K562 (cell line): ENCODE results near the gene CD300A. TPM values are rescaled to one million over a fixed set of nuclear protein-coding genes. Genes with fewer than 3 reads are reported as not detected.

Experiments used
- ATAC-seq: fragments of 200-7000 bp; cut with Tn5 transposase; 3 replicates; pipeline ENCODE4 v1.9.1; 2020; ENCODE audit warnings: moderate library complexity
- BruUV-seq: library from RNA; stranded (reverse); fragments of 400-500 nt; replicated peaks from 2 replicates; lab custom pipeline; 2021; lab: Mats Ljungman, UMichigan
- CTCF ChIA-PET: fragments of 300-600 bp; formaldehyde crosslinking; extraction: SDS; loops from one replicate; lab custom pipeline; 2021; ENCODE audit warnings: low intra/inter-chr PET ratio; lab: Yijun Ruan, JAX
- POLR2A ChIA-PET: fragments of 300-600, 350-650 bp; sonication (Branson Sonifier 250); formaldehyde crosslinking; extraction: SDS; loops from one replicate; lab custom pipeline; 2021; ENCODE audit warnings: antibody characterized with exemption, inconsistent platforms; lab: Yijun Ruan, JAX
- DNase-seq, 4 experiments: peaks; one replicate each; pipeline versions ENCODE4 v3.0.0 to v3.0.0-alpha.2; 2011 to 2018; ENCODE audit warnings: low spot score in 3 of 4, mixed read lengths in 3 of 4; ENCODE audit errors: extremely low read depth in 1 of 4
- FAIRE-seq: peaks from 2 replicates; lab custom pipeline; 2011; peaks lifted over from hg19 to GRCh38; lab: Jason Lieb, UNC
- H2AFZ ChIP-seq: 2 replicates; pipeline ENCODE4 v1.6.0; 2011; ENCODE audit warnings: low read depth, low read length, control low read depth, inconsistent platforms
- H3K27ac ChIP-seq: fragments of 200-600 bp; 3 replicates; pipeline ENCODE4 v1.8.0; 2011; ENCODE audit warnings: low read depth, mild to moderate bottlenecking, control low read depth, inconsistent platforms, low read length, moderate library complexity, mixed read lengths; ENCODE audit errors: extremely low read depth
- H3K27me3 ChIP-seq, 2 experiments: fragments of 300-600 bp in 1 of 2; 2 replicates in 1 of 2; 3 replicates in 1 of 2; pipeline versions ENCODE4 v1.6.0 to v1.8.0; 2011; ENCODE audit warnings: inconsistent platforms in 2 of 2, low read length in 2 of 2, mild to moderate bottlenecking in 1 of 2, mixed read lengths in 1 of 2, moderate library complexity in 1 of 2; ENCODE audit not compliant: control insufficient read depth in 2 of 2, insufficient read depth in 2 of 2
- H3K36me3 ChIP-seq: fragments of 300-600 bp; 3 replicates; pipeline ENCODE4 v1.8.0; 2011; ENCODE audit warnings: mild to moderate bottlenecking, low read length, inconsistent platforms; ENCODE audit not compliant: control insufficient read depth, insufficient read depth
- H3K4me1 ChIP-seq, 2 experiments: fragments of 200-600 bp in 1 of 2; replicated peaks in 1 of 2; 2 replicates in 1 of 2; 3 replicates in 1 of 2; pipeline versions ENCODE4 v1.5.1 to v1.8.0; 2011; ENCODE audit warnings: inconsistent platforms in 2 of 2, low read length in 2 of 2, mild to moderate bottlenecking in 1 of 2, mixed read lengths in 1 of 2, moderate library complexity in 1 of 2; ENCODE audit not compliant: control insufficient read depth in 2 of 2, insufficient read depth in 2 of 2
- H3K4me2 ChIP-seq: 2 replicates; pipeline ENCODE4 v1.6.1; 2011; ENCODE audit warnings: low read length, control low read depth, inconsistent platforms, mixed read lengths; ENCODE audit not compliant: insufficient read depth
- H3K4me3 ChIP-seq: fragments of 200-600 bp; sonication (generic), shearing (Covaris generic); 2 replicates; pipeline ENCODE4 v1.5.1; 2016; ENCODE audit warnings: control low read depth, inconsistent platforms
- H3K79me2 ChIP-seq: fragments of 200-600 bp; 3 replicates; pipeline ENCODE4 v1.8.0; 2011; ENCODE audit warnings: low read length, inconsistent platforms; ENCODE audit not compliant: control insufficient read depth, insufficient read depth
- H3K9ac ChIP-seq, 2 experiments: 2 replicates each; pipeline versions ENCODE4 v1.6.0 to v1.6.1; 2011; ENCODE audit warnings: low read depth in 2 of 2, low read length in 2 of 2, control low read depth in 1 of 2, inconsistent platforms in 1 of 2, mild to moderate bottlenecking in 1 of 2, mixed read lengths in 1 of 2; ENCODE audit not compliant: insufficient read depth in 1 of 2
- H3K9me1 ChIP-seq: one replicate; pipeline ENCODE4 v1.6.0; 2011; ENCODE audit warnings: inconsistent platforms, mild to moderate bottlenecking, low read length, moderate library complexity; ENCODE audit not compliant: control insufficient read depth, insufficient read depth
- H3K9me3 ChIP-seq: replicated peaks from 2 replicates; pipeline ENCODE4 v1.5.1; 2011; ENCODE audit warnings: low read depth, low read length, inconsistent platforms; ENCODE audit not compliant: control insufficient read depth, insufficient read depth
- H4K20me1 ChIP-seq: replicated peaks from 2 replicates; pipeline ENCODE4 v1.6.1; 2011; ENCODE audit warnings: low read length, inconsistent platforms, mixed read lengths; ENCODE audit not compliant: control insufficient read depth, insufficient read depth
- CUX1 ChIP-seq: fragments of 200-800 bp; sonication (Bioruptor generic); IDR thresholded peaks from 2 replicates; pipeline ENCODE4 v1.6.1; 2016; ENCODE audit warnings: missing genetic modification characterization, missing compliant biosample characterization
- NBN ChIP-seq: fragments of 450-650 bp; IDR thresholded peaks from 2 replicates; pipeline ENCODE4 v1.6.1; 2016; ENCODE audit warnings: low read depth, mild to moderate bottlenecking
- NFRKB ChIP-seq: fragments of 450-650 bp; IDR thresholded peaks from 2 replicates; pipeline ENCODE4 v1.6.1; 2016; ENCODE audit warnings: low read depth
- SMAD3 ChIP-seq: fragments of 450-650 bp; formaldehyde crosslinking; conservative IDR thresholded peaks from 2 replicates; pipeline ENCODE4 v1.4.0; 2020; ENCODE audit warnings: mild to moderate bottlenecking
- ZFP1 ChIP-seq: fragments of 450-650 bp; formaldehyde crosslinking; IDR thresholded peaks from 2 replicates; pipeline ENCODE4 v1.4.0; 2020; ENCODE audit warnings: mild to moderate bottlenecking, mixed read lengths
- WGBS: fragments of 100-300 bp; shearing (Covaris generic); methylation state at CpG from one replicate; pipeline ENCODE4 v1.1.6; 2016; ENCODE audit warnings: low coverage, mixed read lengths; ENCODE audit not compliant: insufficient coverage; ENCODE audit errors: missing lambda C conversion rate; 5-methylcytosine and 5-hydroxymethylcytosine counted together
- in situ Hi-C: fragments of 300-500 bp; cut with MboI; formaldehyde crosslinking; loops from 4 replicates; pipeline ENCODE4 v1.15.0; 2018; ENCODE audit warnings: inconsistent platforms, mixed read lengths
- intact Hi-C: fragments of 100-400 bp; cut with micrococcal nuclease; formaldehyde crosslinking; loops from 2 replicates; pipeline ENCODE4 v1.14.2; 2022
- polyA plus RNA-seq, 8 experiments: library from polyadenylated mRNA; depleted of rRNA in 4 of 8; stranded (reverse) in 5 of 8; unstranded in 3 of 8; fragments of >200 nt; fragmentation: Nextera tagmentation in 2 of 8; fragmentation: Illumina TruSeq in 1 of 8; extraction: Ambion mirVana in 2 of 8; extraction: Trizol in 1 of 8; gene quantifications; 2 replicates each; pipeline versions ENCODE4 v1.2.1 to v1.2.3, GENCODE V29; 2011 to 2014; ENCODE audit warnings: inconsistent platforms in 1 of 8, missing spikeins in 1 of 8
- total RNA-seq, 7 experiments: library from RNA; depleted of rRNA in 6 of 7; stranded (reverse); fragments of >200 nt in 6 of 7; fragmentation: Illumina TruSeq in 2 of 7; extraction: Trizol in 2 of 7; gene quantifications; 2 replicates each; pipeline versions ENCODE4 v1.2.1 to v1.2.3, GENCODE V29; 2011 to 2021; ENCODE audit warnings: low replicate concordance in 1 of 7
- TF ChIP-seq, protein P1 (sequence below): sonication (generic); formaldehyde crosslinking; IDR thresholded peaks from 2 replicates; pipeline ENCODE4 v1.8.0; 2022; ENCODE audit warnings: missing genetic modification reagents, mild to moderate bottlenecking, moderate library complexity, borderline replicate concordance

The CD300A gene
- total and polyA plus RNA-seq, 9 of the 15 experiments (the other 6 are each of a cell fraction or from before 2014, with no cell fraction given): 0.21 to 1.7 (median 0.41) TPM; not detected in 1

DNA sequence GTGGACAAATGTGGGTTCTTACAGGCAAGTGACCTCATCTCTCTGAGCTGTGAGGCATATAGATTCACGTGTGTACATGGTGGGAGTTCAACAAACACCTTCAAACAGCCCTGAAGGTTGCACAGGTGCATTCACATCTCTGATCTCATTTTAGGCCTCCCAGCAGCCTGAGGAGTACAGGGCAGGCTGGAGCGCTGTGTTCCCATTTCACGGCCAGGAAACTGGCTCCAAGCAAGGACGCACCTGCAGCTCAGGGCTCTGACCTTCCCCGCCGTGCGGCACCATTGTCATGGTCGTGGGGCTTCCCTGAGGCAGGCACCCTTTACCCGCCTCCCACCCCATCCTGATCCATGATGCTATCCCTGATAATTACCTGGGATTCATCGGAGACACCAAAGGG, 4.8 kb upstream of the CD300A start:
- Histone ChIP-seq H3K4me2 (no peak overlapping the region), H3K79me2 (no peaks in the 10 kb centered on the region), H3K9ac (no peak overlapping the region), H3K4me3 (no peak overlapping the region), H4K20me1 (no peaks in the 10 kb centered on the region), H3K9me3 (no peaks in the 10 kb centered on the region; the same call in 1 of the 2 replicates), H2AFZ (no peak overlapping the region), H3K27me3 (peaks cover 0 to 6% of the 10 kb centered on the region in 2 experiments; a peak in 2 of 5 replicates), H3K36me3 (no peaks in the 10 kb centered on the region), H3K27ac (no peak overlapping the region), H3K9me1 (no peaks in the 10 kb centered on the region), H3K4me1 (peaks cover 23 to 30% of the 10 kb centered on the region in 2 experiments)
- POLR2A ChIA-PET: interaction anchor here (1.0 kb wide), 1 partner anchor 29 kb away, joined by 3 read pairs; no protein-coding TSS in a partner anchor
- no peak for ATAC-seq
- 66% methylated on average over 10 of the region's 10 CpGs for WGBS
- intact Hi-C loops (no loop called here), in situ Hi-C loops (no loop called here)
- BruUV-seq: no TSS peak
- FAIRE-seq: no peak
- no peak for DNase-seq
- TF ChIP-seq CUX1 (no peak), SMAD3 (CRISPR knock-in tag) (no peak), ZFP1 (CRISPR knock-in tag) (no peak), NFRKB (no peak), NBN (no peak)
- TF ChIP-seq, protein P1, sequence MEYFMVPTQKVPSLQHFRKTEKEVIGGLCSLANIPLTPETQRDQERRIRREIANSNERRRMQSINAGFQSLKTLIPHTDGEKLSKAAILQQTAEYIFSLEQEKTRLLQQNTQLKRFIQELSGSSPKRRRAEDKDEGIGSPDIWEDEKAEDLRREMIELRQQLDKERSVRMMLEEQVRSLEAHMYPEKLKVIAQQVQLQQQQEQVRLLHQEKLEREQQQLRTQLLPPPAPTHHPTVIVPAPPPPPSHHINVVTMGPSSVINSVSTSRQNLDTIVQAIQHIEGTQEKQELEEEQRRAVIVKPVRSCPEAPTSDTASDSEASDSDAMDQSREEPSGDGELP (CRISPR knock-in tag): no peak
- CTCF ChIA-PET: no interaction called here
